ENCODE data around the gene SP7.
"Not testable (repeated sequence)": the region's sequence is repeated elsewhere in the genome, so short reads cannot be mapped to it uniquely, and the experiment has no call there.

The SP7 gene

DNA sequence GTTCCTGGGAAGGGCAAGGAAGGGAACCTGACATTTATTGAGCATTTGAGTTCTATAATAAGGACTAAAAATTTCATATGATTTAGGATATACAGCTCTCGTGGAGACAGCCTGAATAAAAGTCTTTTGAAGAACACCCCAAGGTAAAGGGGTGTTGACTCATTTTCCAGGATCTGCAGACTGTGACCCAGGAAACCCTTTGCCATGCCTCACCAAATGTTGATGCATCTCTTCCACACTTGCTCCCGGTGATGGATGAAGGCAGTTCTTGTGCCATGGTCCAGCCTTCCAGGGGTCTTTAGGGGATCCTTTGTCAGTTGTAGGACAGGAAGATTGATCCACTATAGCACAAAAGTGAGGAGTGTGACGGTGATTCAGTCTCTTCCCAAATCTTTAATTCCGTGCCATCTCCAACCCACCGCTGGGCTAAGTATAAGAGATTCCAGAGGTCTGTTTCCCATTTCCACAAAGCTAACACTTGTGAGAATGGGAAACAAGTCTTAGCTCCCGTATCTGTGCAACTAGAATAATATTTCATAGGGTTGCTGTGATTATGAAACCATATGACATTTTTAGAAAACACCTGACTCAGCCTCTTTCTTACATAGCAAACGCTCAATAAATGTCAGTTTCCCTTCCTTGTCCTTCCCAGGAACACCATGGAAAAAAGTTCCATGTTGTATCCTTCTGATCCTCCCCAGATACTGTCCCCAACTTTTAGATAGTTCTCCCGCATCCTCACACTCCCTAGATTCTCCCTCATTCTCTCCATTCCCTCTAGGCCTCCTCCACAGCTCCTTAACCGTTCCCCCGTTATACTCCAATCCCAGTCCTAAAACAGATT, 15.6 kb downstream of the SP7 start:
- no peak for DNase-seq (ENCODE audit: low read depth, low spot score)

DNA sequence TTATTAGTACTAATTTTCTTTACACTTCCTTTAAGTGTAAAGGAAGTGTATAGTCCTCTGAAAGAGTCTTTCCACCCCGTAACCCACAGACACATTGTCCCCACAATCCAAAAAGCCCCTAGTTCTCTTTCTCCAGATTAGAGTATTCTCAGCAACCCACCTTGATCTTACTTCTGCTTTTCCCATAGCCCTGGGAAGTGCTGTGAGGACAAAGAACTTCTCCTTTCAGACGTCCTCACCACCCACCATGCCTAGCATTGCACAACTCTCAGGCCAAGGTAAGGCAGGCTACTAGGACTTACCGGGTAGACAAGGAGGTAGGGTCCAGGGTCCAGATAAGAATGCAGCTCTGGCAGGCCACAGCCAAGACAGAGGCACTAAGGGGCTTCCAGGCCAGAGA, 22.2 kb downstream of the SP7 start:
- no peak for DNase-seq (ENCODE audit: low read depth, low spot score)

- no peak for DNase-seq (ENCODE audit: low read depth, low spot score)
Measured at GRCh38 chr12:53308276-53308675, 27.9 kb downstream of the SP7 start.

DNA sequence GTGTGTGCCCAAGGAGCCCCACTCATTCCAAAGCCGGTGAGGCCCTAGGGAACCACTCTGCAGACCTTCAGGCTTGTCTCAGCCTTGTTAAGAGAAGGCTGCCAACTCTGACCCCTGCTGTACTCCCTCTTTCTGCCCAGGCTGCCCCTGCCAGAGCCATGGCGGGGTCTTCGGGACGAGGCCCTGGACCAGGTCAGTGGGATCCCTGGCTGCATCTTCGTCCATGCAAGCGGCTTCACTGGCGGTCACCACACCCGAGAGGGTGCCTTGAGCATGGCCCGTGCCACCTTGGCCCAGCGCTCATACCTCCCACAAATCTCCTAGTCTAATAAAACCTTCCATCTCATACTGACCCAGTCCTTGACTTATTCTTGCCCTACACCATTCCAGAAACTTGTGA, 29.3 kb downstream of the SP7 start:
- no peak for DNase-seq (ENCODE audit: low read depth, low spot score)

GRCh38 chr12:53302903-53303302, 33.3 kb downstream of the SP7 start:
- DNase-seq (ENCODE audit: low read depth, low spot score) = no peak

- DNase-seq (ENCODE audit: low read depth, low spot score) = no peak
Measured at GRCh38 chr12:53300187-53300586, 36.0 kb downstream of the SP7 start.

GRCh38 chr12:53299454-53300180, 36.5 kb downstream of the SP7 start, which contains the start of gene MYG1:
Gene MYG1 (plus strand): TSS chr12:53299695. CDS start chr12:53299738, 43 bp downstream.
- peak; percentile 69 for DNase-seq (ENCODE audit: low read depth, low spot score)

GRCh38 chr12:53299101-53299453, 37.1 kb downstream of the SP7 start:
- DNase-seq (ENCODE audit: low read depth, low spot score) = no peak

DNA sequence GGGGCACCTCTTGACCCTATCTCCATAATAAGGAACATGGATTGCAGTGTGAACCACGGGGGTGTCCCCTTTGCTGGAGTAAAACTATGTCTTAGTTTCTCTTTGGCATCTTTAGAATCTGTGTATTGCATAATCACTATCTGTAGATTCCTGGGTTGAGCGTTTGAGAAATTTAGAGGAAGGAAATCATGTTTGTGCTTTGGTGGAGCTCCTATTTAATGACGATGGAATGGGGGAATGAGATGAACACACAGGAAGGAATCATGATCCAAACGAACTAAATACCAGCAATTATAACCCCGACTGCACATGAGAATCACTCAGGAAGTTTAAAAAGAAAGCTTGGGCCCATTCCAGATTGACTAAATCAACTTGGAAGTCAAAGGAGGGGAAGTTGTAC, 38.0 kb downstream of the SP7 start:
- no peak for DNase-seq (ENCODE audit: low read depth, low spot score)

GRCh38 chr12:53297106-53297505, 39.0 kb downstream of the SP7 start:
- DNase-seq (ENCODE audit: low read depth, low spot score) = not testable (repeated sequence)

- DNase-seq (ENCODE audit: low read depth, low spot score) = no peak
Measured at GRCh38 chr12:53295891-53296219, 40.3 kb downstream of the SP7 start.

- DNase-seq (ENCODE audit: low read depth, low spot score) = peak; percentile 82
Measured at GRCh38 chr12:53295070-53295890, 40.9 kb downstream of the SP7 start, which contains the start of gene PFDN5. Gene PFDN5 (plus strand): TSS chr12:53295542. CDS start chr12:53295568, 26 bp downstream.

GRCh38 chr12:53292426-53292825, 43.7 kb downstream of the SP7 start:
- no peak for DNase-seq (ENCODE audit: low read depth, low spot score)

DNA sequence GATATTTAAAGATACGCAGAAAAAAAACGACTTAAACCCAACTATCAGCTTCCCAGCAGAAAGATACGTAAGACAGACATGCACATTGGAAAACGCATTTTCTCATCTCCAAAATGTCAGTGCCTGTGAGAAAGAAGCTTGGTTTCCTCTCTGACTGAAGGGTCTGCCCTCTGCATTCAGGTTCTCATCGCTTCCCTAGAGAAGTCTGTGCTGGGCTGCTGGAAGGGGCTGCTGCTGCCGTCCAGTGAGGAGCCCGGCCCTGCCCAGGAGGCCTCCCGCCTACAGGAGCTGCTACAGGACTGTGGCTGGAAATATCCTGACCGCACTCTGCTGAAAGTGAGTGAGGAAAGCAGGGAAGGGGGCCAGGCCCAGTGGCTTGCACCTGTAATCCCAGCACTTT, 45.5 kb downstream of the SP7 start:
- DNase-seq (ENCODE audit: low read depth, low spot score) = no peak

DNA sequence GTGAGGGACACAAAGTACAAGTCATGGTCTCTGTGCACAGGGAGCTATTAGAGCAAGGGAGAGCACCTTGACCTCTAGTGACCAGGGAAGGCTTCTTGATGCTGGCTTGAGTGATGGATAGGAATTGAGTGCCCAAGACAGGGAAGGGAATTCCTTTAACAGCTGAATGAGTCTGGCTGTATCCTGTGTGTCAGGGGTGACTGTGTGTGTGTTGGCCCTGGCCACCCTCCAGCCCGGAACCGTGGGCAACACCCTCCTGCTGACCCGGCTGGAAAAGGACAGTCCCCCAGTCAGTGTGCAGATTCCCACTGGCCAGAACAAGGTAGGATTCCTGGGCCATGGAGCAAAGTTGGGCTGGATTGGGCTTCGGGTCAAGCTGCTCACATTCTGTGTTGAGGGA, 46.3 kb downstream of the SP7 start:
- no peak for DNase-seq (ENCODE audit: low read depth, low spot score)

- DNase-seq (ENCODE audit: low read depth, low spot score) = no peak
Measured at GRCh38 chr12:53288322-53288721, 47.8 kb downstream of the SP7 start.

DNA sequence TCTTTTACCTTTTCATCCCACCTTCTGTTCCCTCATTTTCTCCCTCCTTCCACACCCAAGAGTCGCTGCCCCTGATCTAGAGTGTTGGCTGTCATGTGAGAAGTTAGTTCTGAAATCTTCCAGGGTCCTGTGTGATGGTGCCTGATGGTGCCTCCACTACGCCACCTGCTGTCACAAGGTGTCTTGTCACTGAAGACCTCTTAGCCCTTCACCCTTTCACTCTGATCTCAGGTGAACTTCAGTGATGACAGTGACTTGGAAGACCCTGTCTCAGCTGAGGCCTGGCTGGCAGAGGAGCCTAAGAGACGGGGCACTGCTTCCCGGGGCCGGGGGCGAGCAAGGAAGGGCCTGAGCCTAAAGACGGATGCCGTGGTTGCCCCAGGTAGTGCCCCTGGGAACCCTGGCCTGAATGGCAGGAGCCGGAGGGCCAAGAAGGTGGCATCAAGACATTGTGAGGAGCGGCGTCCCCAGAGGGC, 48.4 kb downstream of the SP7 start:
- peak; percentile 45 for DNase-seq (ENCODE audit: low read depth, low spot score)

GRCh38 chr12:53286448-53286847, 49.7 kb downstream of the SP7 start:
- DNase-seq (ENCODE audit: low read depth, low spot score) = no peak

DNA sequence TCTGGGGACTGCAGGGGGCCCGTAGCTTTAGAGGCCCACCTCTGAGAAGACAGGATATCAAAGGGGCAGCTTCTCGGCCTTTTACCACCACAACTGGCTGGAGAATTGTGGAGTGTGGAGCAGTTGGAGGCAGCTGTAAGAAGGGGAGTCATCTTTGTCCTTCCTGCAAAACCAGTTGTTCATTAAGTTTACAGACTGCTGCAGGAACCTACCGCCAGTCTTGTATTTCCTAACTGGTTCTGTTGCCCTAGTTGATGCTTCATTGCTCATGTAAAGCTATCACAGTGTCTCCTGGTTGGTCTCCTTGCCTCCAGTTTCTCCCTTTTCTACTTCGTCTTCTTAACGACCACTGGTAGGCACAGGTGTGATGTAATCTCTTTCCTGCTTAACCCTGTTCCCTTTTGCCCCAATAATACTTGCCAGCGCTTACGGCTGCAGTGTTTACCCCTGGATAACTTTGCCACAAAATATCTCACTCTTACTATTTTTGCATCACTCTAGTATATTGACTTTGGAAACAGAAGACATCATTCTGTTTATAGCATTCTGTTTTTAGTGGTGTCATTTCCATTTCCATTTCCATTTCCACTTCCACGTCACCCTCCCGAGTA, 56.2 kb downstream of the SP7 start:
- DNase-seq (ENCODE audit: low read depth, low spot score) = no peak

DNA sequence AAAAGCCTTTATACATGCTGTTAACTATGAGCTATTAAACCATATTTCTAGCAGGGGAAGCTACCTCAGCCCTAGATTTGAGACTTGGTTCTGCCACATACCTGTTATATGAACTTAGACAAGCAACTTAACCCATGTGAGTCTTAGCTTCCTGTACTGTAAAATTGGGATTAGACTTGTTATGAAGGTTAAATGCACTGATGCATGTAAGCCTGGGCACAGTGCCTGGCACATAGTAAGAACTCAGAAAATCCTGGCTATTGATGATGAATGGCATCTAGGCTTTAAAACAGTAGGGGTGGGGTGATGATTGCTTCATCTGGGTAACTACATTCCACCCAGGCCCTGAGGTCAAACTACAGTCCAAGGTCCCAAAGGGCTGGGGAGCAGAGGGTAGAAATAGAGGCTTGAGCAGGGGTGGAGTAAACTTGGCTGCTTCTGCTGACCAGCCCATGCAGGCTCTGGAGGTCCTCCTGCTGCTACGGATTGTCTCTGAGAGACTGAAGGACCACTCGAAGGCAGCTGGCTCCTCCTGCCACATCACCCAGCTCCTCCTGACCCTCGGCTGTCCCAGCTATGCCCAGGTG, 56.8 kb downstream of the SP7 start:
- DNase-seq (ENCODE audit: low read depth, low spot score) = no peak

GRCh38 chr12:53277981-53278380, 58.2 kb downstream of the SP7 start:
- DNase-seq (ENCODE audit: low read depth, low spot score) = no peak

Data from activated CD4-positive, CD25-positive, alpha-beta regulatory T cell treated with anti-CD3 and anti-CD28 coated beads, Interleukin-2, amount 50 U/mL, for 16 hours (primary cell).